A549 (cell line): ENCODE data around the gene DEDD2.

Experiments
- CHD4 ChIP-seq: fragments of 200-600 bp; sonication (generic); IDR thresholded peaks from 2 replicates; pipeline ENCODE4 v1.6.1; 2016; ENCODE audit warnings: antibody characterized with exemption, mild to moderate bottlenecking, borderline replicate concordance
- CTCF ChIP-seq: fragments of >200 bp; sonication (Bioruptor Twin); formaldehyde crosslinking; IDR thresholded peaks from 3 replicates; pipeline ENCODE4 v1.5.1; 2016
- E2F6 ChIP-seq: IDR thresholded peaks from 2 replicates; pipeline ENCODE4 v1.6.1; 2012; ENCODE audit warnings: low read depth, borderline replicate concordance
- EP300 ChIP-seq, 2 experiments: fragments of >200 bp; sonication (Bioruptor Twin); formaldehyde crosslinking; IDR thresholded peaks; 2 replicates in 1 of 2; 3 replicates in 1 of 2; pipeline ENCODE4 v1.6.1; 2016 to 2017
- HMGXB4 ChIP-seq: fragments of 250-450 bp; sonication (Bioruptor Pico); IDR thresholded peaks from 2 replicates; pipeline ENCODE4 v1.5.0; 2021; ENCODE audit warnings: mild to moderate bottlenecking, moderate library complexity, borderline replicate concordance
- HOXA7 ChIP-seq: fragments of 250-450 bp; sonication (Bioruptor Pico); IDR thresholded peaks from 2 replicates; pipeline ENCODE4 v1.5.0; 2020; ENCODE audit warnings: mild to moderate bottlenecking, moderate library complexity
- MAX ChIP-seq: IDR thresholded peaks from 2 replicates; pipeline ENCODE4 v1.6.1; 2012
- PBX3 ChIP-seq: IDR thresholded peaks from 2 replicates; pipeline ENCODE4 v1.6.1; 2012
- RAD21 ChIP-seq, 2 experiments: fragments of >200 bp in 1 of 2; sonication (Bioruptor Twin) in 1 of 2; formaldehyde crosslinking in 1 of 2; IDR thresholded peaks in 1 of 2; conservative IDR thresholded peaks in 1 of 2; 2 replicates in 1 of 2; 3 replicates in 1 of 2; pipeline ENCODE4 v1.6.1; 2012 to 2018; ENCODE audit warnings: inconsistent platforms in 1 of 2
- RARB ChIP-seq: fragments of 250-450 bp; sonication (Bioruptor Pico); IDR thresholded peaks from 2 replicates; pipeline ENCODE4 v1.8.0; 2021; ENCODE audit warnings: mild to moderate bottlenecking, moderate library complexity
- RNF2 ChIP-seq: fragments of 200-600 bp; sonication (generic); IDR thresholded peaks from 2 replicates; pipeline ENCODE4 v1.6.1; 2016; ENCODE audit warnings: low read depth, mild to moderate bottlenecking, antibody characterized with exemption, moderate library complexity, borderline replicate concordance
- USF2 ChIP-seq: fragments of 450-650 bp; IDR thresholded peaks from 2 replicates; pipeline ENCODE4 v1.6.1; 2014; ENCODE audit warnings: antibody characterized with exemption

- TF ChIP-seq RNF2 (no peak), HOXA7 (CRISPR knock-in tag) (no peak), HMGXB4 (CRISPR knock-in tag) (no peak), EP300 (IDR thresholded peaks at IDR 0.05) (peak in 1 of 2 experiments; percentile 63; a peak in 2 of 5 replicates), CHD4 (no peak), RAD21 (conservative IDR thresholded peaks at IDR 0.05 in 1 of 2, IDR thresholded peaks at IDR 0.05 in 1 of 2) (no peak), MAX (peak; percentile 59; the same call in 1 of the 2 replicates), CTCF (no peak), PBX3 (peak; percentile 52; the same call in 1 of the 2 replicates), USF2 (peak; percentile 63), RARB (no peak), E2F6 (0 out of 2 replicates have a peak, but pooled peaks have one; percentile 31)
Measured at GRCh38 chr19:42253245-42254088, 36.0 kb upstream of the DEDD2 start.
